IPS-15b (cell line): ENCODE results near the gene PHACTR3.

Source experiments
- H3K27me3 ChIP-seq: one replicate; pipeline ENCODE4 v1.6.1; 2013; ENCODE audit warnings: low read length; ENCODE audit not compliant: control insufficient read depth, insufficient read depth
- H3K36me3 ChIP-seq: one replicate; pipeline ENCODE4 v1.6.1; 2013; ENCODE audit warnings: low read length; ENCODE audit not compliant: control insufficient read depth, insufficient read depth
- H3K4me1 ChIP-seq: one replicate; pipeline ENCODE4 v1.6.1; 2013; ENCODE audit warnings: mild to moderate bottlenecking, low read length; ENCODE audit not compliant: control insufficient read depth, insufficient read depth
- H3K4me3 ChIP-seq: one replicate; pipeline ENCODE4 v1.5.1; 2013; ENCODE audit warnings: low read depth, low read length
- H3K9ac ChIP-seq: one replicate; pipeline ENCODE4 v1.6.1; 2013; ENCODE audit warnings: low read depth, mild to moderate bottlenecking, low read length
- H3K9me3 ChIP-seq: one replicate; pipeline ENCODE4 v1.6.1; 2013; ENCODE audit warnings: mild to moderate bottlenecking, low read length; ENCODE audit not compliant: control insufficient read depth, insufficient read depth

Gene PHACTR3

DNA sequence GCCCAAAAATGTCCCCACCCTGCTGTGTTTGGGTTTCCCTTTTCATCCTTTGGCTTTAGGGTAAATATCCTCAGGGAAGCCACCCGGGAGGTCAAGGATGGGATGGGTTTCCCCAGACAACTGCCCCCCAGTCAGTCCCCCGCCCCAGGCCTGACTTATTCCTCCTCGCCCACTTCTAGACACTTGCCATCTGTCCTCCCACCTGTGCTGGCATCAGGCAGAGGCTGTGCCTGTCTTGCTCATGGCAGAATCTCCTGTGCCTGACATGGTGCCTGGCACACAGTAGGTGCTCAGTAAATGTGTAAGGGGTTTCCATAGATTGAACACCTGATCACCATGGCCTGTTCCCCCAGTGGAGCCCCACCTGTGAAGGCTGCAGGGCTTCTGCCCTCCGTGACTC lies 141.8 kb downstream of the PHACTR3 start:
- Histone ChIP-seq H3K9me3 (no peaks in the 10 kb centered on the region), H3K4me1 (no peaks in the 10 kb centered on the region), H3K27me3 (peaks cover 8% of the 10 kb centered on the region), H3K36me3 (no peaks in the 10 kb centered on the region), H3K4me3 (no peak overlapping the region), H3K9ac (no peak overlapping the region)

DNA sequence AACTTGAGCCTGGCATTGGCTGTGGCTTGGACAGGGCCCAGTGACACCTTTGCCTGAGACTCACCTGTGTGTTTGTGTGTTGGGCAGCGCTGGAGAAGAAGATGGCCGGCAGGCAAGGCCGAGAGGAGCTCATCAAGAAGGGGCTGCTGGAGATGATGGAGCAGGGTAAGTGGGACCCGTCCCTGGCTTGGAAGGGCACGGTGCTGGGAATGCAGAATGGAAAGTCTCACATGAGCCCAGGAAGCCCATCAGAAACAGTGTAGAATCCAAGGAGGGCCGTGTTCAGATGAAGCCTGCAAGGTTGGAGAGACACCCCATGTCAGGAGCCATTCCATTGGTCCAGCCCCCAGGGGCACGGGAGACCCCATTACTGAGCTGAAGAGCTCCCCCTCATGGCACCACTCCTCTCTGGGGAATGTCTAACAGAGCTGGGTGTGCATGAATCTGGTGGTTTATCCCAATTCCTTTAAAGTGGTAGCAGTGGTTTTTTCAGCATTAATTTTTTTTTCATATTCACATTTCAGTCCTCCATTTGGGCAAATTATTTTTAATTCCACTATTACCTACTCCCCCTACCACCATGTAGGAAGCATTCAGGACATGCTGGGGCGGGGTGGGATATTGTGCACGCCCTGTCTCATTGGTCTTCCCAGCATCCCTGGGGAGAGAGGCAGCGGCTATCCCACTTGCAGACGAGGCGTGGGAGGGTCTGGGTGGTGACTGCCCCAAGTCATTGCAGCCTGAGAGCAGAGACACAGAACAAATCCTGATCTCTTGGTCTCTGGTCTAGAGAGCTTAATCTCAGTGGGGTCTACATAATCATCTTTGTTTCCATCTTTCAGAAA lies 143.6 kb downstream of the PHACTR3 start:
- no peaks in the 10 kb centered on the region for H3K36me3 ChIP-seq
- H3K4me1 ChIP-seq = no peaks in the 10 kb centered on the region
- peaks cover 8% of the 10 kb centered on the region for H3K27me3 ChIP-seq
- H3K9ac ChIP-seq = no peak overlapping the region
- H3K4me3 ChIP-seq = no peak overlapping the region
- no peaks in the 10 kb centered on the region for H3K9me3 ChIP-seq

DNA sequence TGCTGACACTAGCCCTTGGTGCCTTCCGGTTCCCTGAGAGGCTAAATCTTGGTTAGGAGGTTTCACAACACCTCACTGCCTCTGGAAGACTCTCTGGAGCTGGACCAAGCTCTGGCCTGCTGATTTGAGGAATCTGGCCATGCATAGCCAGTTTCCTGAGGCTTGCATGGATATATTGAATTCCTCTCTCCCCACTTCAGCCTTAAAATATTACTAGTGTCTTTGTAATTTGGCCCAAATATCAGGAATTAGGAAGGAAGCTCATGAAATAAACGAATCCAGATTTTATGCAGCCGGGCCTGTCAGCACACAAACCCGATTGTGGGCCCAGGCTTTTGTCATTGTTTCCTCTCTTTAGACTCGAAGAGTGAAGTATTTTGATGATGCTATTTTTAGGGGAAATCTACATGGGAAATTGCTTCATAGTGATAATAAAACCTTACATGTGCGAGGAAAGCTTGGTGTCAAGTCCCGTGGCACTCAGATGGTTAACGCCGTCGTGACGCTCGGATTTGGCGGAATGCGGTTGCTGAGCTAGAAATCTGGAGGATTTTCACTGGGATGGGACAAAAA lies 144.4 kb downstream of the PHACTR3 start:
- no peaks in the 10 kb centered on the region for H3K4me1 ChIP-seq
- no peak overlapping the region for H3K4me3 ChIP-seq
- peaks cover 8% of the 10 kb centered on the region for H3K27me3 ChIP-seq
- H3K9ac ChIP-seq = no peak overlapping the region
- no peaks in the 10 kb centered on the region for H3K9me3 ChIP-seq
- no peaks in the 10 kb centered on the region for H3K36me3 ChIP-seq

DNA sequence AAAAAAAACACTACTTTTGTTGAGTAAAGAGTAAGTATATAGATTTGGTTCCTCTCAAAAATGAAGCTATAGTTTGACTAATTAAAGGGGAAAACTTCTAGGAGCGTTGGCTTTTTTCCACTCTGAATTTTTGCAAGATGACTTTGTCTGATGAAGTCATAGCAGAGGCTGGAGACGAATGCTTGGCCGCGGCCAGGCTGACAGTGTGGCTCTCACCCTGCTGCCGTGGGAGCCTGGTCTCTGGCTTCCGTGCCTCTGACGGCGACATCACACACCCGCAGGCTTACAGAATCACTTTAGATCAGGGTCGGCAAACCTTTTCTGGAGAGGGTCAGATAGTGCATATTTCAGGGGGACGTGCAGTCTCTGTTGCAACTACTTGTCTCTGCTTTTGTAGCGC lies 145.0 kb downstream of the PHACTR3 start:
- no peaks in the 10 kb centered on the region for H3K9me3 ChIP-seq
- no peaks in the 10 kb centered on the region for H3K36me3 ChIP-seq
- no peak overlapping the region for H3K4me3 ChIP-seq
- H3K27me3 ChIP-seq = peaks cover 8% of the 10 kb centered on the region
- H3K9ac ChIP-seq = no peak overlapping the region
- no peaks in the 10 kb centered on the region for H3K4me1 ChIP-seq

DNA sequence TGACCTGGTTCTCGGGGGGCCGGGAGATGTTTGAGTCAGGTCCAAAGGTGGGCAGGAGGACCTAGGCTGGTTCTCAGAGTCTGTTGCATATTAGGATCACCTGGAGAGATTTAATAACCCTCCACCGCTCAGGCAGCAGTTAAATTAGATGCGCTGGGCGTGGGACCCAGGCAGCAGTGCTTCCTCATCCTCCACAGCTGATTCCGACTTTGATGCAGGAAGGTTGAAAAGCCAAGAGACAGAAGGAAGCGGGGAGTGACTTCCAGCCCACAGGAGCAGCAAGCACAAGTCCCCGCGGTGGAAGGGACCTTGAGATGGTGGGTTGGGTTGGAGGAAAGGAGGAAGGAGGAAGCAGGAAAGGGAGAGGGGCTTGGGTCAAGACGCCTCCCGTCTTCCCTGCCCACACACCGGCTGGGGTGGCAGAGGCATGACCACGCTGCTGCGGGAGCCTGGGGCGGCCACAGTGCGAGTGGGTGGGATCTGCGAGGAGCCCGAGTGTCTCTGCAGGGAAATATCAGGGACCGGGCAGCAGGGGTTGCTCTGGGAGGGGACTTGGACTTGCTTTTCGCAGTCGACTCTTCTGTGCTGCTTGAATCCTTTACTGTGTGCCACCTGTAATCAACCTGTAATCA lies 146.0 kb downstream of the PHACTR3 start:
- no peaks in the 10 kb centered on the region for H3K36me3 ChIP-seq
- H3K4me3 ChIP-seq = no peak overlapping the region
- H3K9me3 ChIP-seq = no peaks in the 10 kb centered on the region
- H3K9ac ChIP-seq = no peak overlapping the region
- H3K27me3 ChIP-seq = peaks cover 8% of the 10 kb centered on the region
- no peaks in the 10 kb centered on the region for H3K4me1 ChIP-seq

DNA sequence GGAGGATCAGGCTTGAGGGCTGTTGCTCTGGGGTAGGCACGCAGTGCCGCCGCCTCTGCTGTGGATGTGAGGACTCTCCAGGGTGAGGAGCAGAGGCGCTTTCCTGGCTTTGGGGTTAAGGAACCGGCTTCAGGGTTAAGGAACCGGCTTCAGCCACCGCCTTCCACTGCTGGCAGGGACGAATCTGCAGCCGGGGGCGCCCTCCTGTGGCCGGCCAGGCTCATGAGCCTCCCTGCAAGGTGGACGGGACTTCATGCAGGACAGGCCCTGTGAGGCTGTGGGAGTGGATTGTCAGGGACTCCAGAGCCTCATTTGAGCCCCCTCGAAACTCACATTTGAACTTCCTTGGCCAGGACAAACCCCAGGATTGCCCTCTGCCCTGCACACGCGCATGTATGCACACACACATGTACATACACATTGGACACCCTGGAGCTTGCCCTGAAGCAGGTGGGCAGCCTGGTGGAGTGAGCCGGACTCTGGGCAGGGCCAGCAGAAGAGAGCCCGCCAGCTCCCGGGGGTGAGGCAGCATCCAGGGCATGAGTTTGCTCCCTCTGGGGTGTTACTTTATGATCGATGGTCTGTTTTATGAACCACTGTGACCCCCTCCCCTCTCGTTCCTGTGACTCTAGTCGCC lies 146.9 kb downstream of the PHACTR3 start:
- no peaks in the 10 kb centered on the region for H3K4me1 ChIP-seq
- H3K27me3 ChIP-seq = peaks cover 8% of the 10 kb centered on the region
- no peak overlapping the region for H3K9ac ChIP-seq
- no peaks in the 10 kb centered on the region for H3K36me3 ChIP-seq
- no peak overlapping the region for H3K4me3 ChIP-seq
- H3K9me3 ChIP-seq = no peaks in the 10 kb centered on the region

DNA sequence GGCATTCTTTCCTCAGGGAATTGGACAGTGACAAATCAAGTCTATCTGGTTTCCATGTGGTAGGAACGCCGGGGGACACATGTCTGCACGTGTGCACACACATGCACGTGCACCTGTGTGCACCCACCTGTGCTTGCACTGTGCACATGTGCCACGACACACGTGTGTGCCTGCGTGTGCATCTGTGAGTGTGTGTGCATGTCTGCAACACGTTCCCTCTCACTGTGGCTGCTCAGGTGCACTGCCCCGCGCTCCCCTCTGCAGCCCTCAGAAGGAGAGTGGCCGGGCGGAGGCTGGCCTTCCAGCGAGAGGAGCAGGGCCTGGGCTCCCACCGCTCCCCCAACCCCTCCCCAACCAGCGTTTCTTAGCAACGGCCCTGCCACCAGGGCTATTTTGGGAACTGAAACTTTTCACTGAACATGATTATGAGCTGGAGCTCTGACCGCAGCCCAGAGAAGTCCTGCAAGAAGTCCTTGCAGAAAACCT lies 147.8 kb downstream of the PHACTR3 start:
- H3K27me3 ChIP-seq = peaks cover 8% of the 10 kb centered on the region
- H3K4me1 ChIP-seq = no peaks in the 10 kb centered on the region
- no peak overlapping the region for H3K4me3 ChIP-seq
- H3K9me3 ChIP-seq = no peaks in the 10 kb centered on the region
- H3K36me3 ChIP-seq = no peaks in the 10 kb centered on the region
- H3K9ac ChIP-seq = no peak overlapping the region

DNA sequence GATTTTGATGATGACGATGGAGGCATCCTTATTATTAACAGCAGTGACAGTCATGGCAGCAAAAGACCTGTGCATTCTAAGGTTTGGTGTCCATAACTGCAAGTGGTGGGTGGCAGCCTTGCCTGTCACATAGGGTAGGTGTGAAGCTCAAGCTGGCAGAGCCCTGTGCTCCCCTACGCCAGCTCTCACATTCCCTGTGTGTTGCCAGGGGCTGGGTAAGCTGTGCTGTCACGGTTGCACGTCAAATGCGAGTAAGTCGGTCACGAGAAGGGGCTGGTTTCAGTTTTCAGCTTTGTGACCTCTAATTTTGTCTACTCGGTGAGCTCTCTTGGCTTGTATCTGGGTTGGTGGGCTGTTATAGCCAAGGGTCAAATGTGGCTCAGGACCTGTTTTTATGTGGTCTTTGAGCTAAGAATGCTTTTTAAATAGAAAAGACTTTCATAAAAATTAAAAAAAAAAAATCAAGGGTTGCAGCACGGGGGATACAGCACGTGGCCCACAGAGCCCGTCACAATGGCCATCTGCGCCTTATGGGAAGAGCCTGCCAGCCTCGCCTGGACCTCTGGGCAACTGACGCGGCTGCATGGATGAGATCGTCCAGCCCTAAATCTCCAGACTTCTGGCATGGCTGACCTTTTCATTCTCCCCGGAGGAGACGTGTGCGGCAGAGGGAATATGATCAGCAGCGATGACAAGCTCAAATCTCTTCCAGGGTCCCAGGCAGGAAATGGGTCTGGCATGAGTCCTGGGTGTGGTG lies 148.5 kb downstream of the PHACTR3 start:
- H3K9me3 ChIP-seq = no peaks in the 10 kb centered on the region
- no peak overlapping the region for H3K9ac ChIP-seq
- no peaks in the 10 kb centered on the region for H3K4me1 ChIP-seq

DNA sequence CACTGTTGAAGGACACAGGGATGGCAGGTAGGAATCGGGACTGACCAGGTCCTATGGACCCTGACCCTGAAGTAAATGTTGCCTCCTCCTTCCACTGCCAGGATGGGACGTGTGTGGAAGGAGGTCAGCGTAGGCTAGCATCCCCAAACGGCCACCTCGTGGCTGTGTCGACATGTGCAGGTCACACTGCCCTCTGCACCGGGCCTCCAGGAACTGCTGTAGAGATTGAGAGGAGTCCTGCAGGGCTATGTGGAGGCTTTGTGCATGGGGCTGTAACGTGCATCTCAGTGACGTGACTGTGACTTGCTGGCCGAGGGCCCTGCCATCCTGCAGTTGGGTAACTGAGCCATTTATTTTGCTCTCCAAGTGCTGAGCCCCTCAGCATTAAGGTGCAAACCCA lies 149.5 kb downstream of the PHACTR3 start:
- Histone ChIP-seq H3K27me3 (peaks cover 8% of the 10 kb centered on the region), H3K4me3 (no peak overlapping the region), H3K9ac (no peak overlapping the region), H3K36me3 (no peaks in the 10 kb centered on the region), H3K4me1 (no peaks in the 10 kb centered on the region), H3K9me3 (no peaks in the 10 kb centered on the region)

More for the DNA sequence above, 148.5 kb downstream of the PHACTR3 start:
- H3K4me3 ChIP-seq = no peak overlapping the region
- no peaks in the 10 kb centered on the region for H3K36me3 ChIP-seq
- peaks cover 8% of the 10 kb centered on the region for H3K27me3 ChIP-seq

DNA sequence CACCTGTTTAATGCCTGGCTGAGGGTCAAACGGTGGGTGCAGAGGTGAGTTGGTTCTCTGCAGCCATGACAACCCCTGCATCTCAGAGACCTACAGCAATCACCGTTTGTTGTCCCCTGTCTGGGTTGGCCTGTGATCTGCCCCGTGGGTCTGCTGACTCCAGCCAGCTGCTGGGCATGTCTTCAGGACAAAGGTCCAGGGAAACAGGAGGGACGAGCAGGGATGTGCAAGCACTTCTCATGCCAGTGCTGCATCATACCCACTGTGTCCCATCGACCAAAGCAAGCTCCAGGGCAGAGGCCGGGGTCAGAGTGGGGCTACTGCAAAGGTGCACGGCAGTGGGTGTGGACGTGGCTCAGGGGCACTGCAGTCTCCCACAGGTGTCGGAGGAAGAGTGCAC lies 150.2 kb downstream of the PHACTR3 start:
- peaks cover 8% of the 10 kb centered on the region for H3K27me3 ChIP-seq
- H3K9me3 ChIP-seq = no peaks in the 10 kb centered on the region
- H3K4me3 ChIP-seq = no peak overlapping the region
- no peaks in the 10 kb centered on the region for H3K36me3 ChIP-seq
- no peak overlapping the region for H3K9ac ChIP-seq
- H3K4me1 ChIP-seq = no peaks in the 10 kb centered on the region

DNA sequence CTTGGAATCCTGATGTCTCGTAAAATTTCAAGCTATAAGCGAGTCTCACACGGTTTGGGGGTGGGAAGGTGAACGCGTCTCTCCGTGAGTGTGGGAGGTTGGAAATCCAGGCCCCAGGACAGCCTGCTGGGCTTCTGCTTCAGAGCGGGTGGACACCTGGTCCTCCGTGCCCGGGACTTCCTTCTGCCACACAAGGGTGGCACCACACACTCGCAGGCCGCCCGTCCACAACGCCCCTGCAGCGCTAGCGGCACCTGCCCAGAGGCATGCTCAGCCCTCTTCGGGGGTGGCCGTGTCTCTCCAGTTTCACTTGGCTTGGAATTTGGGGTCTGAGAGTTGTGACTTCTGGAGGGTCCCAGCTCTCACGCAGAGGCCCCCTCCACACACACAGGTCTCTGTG lies 151.9 kb downstream of the PHACTR3 start:
- Histone ChIP-seq H3K4me3 (no peak overlapping the region), H3K27me3 (no peaks in the 10 kb centered on the region), H3K9ac (no peak overlapping the region), H3K9me3 (no peaks in the 10 kb centered on the region), H3K4me1 (no peaks in the 10 kb centered on the region), H3K36me3 (no peaks in the 10 kb centered on the region)
